Neural cell (in vitro differentiated cells): Measurements from ENCODE around the gene PTPN7. TPM values are rescaled to one million over a fixed set of nuclear protein-coding genes. Genes with fewer than 3 reads are reported as not detected.

Source experiments
- H2AFZ ChIP-seq: fragments of 200-600, 300-800 bp; sonication (generic), shearing (Covaris generic); 2 replicates; pipeline ENCODE4 v1.6.0; 2014; ENCODE audit warnings: low read depth, mild to moderate bottlenecking, antibody characterized with exemption, low read length, moderate library complexity
- H3F3A ChIP-seq: fragments of 200-600 bp; shearing (Covaris generic); 2 replicates; pipeline ENCODE4 v1.6.1; 2016; ENCODE audit warnings: mild to moderate bottlenecking, moderate library complexity, mixed read lengths, antibody characterized with exemption, low read length; ENCODE audit not compliant: insufficient read depth, poor library complexity, severe bottlenecking
- H3K27ac ChIP-seq: fragments of 200-600, 300-800 bp; sonication (generic), shearing (Covaris generic); 2 replicates; pipeline ENCODE4 v1.5.1; 2014; ENCODE audit warnings: mild to moderate bottlenecking, low read length, moderate library complexity
- H3K27me3 ChIP-seq: fragments of 300-800, 200-600 bp; sonication (generic), shearing (Covaris generic); 2 replicates; pipeline ENCODE4 v1.6.0; 2014; ENCODE audit warnings: mild to moderate bottlenecking, low read depth, low read length, moderate library complexity; ENCODE audit not compliant: insufficient read depth
- H3K36me3 ChIP-seq: fragments of 300-800, 200-600 bp; sonication (generic), shearing (Covaris generic); 2 replicates; pipeline ENCODE4 v1.5.1; 2014; ENCODE audit warnings: mild to moderate bottlenecking, antibody characterized with exemption, low read length, moderate library complexity; ENCODE audit not compliant: insufficient read depth
- H3K4me2 ChIP-seq: fragments of 300-800, 200-600 bp; sonication (generic), shearing (Covaris generic); 2 replicates; pipeline ENCODE4 v1.6.0; 2014; ENCODE audit warnings: mild to moderate bottlenecking, low read length
- H3K4me3 ChIP-seq: fragments of 300-800, 200-600 bp; sonication (generic), shearing (Covaris generic); 2 replicates; pipeline ENCODE4 v1.5.1; 2014; ENCODE audit warnings: mild to moderate bottlenecking, low read length, moderate library complexity
- H3K79me2 ChIP-seq: fragments of 200-600 bp; shearing (Covaris generic); replicated peaks from 2 replicates; pipeline ENCODE4 v1.6.0; 2014; ENCODE audit warnings: mild to moderate bottlenecking, low read length, moderate library complexity; ENCODE audit not compliant: insufficient read depth
- H3K9ac ChIP-seq: fragments of 300-800, 200-600 bp; sonication (generic), shearing (Covaris generic); 2 replicates; pipeline ENCODE4 v1.6.1; 2016; ENCODE audit warnings: mild to moderate bottlenecking, low read length, mixed read lengths
- H3K9me2 ChIP-seq: fragments of 200-600 bp; shearing (Covaris generic); 2 replicates; pipeline ENCODE4 v1.6.1; 2016; ENCODE audit warnings: mild to moderate bottlenecking, low read length, mixed read lengths; ENCODE audit not compliant: insufficient read depth
- H3K9me3 ChIP-seq: fragments of 200-600, 300-800 bp; sonication (generic), shearing (Covaris generic); 2 replicates; pipeline ENCODE4 v1.6.1; 2016; ENCODE audit warnings: mild to moderate bottlenecking, mixed run types, low read length, moderate library complexity, mixed read lengths
- H4K20me1 ChIP-seq: fragments of 200-600 bp; shearing (Covaris generic); 2 replicates; pipeline ENCODE4 v1.6.1; 2016; ENCODE audit warnings: mild to moderate bottlenecking, mixed run types; ENCODE audit not compliant: insufficient read depth
- CTCF ChIP-seq: fragments of 450-650 bp; IDR thresholded peaks from 2 replicates; pipeline ENCODE4 v1.5.1; 2014; ENCODE audit warnings: antibody characterized with exemption, mild to moderate bottlenecking, moderate library complexity; ENCODE audit not compliant: poor library complexity, severe bottlenecking
- EP300 ChIP-seq: fragments of 450-650 bp; conservative IDR thresholded peaks from 2 replicates; pipeline ENCODE4 v1.6.1; 2014; ENCODE audit warnings: antibody characterized with exemption, mild to moderate bottlenecking, moderate library complexity; ENCODE audit not compliant: poor library complexity, severe bottlenecking
- EZH2 ChIP-seq: fragments of 200-600, 300-800 bp; shearing (Covaris generic), sonication (generic); IDR thresholded peaks from 2 replicates; pipeline ENCODE4 v1.6.1; 2014; ENCODE audit warnings: antibody characterized with exemption, low read length, borderline replicate concordance, mild to moderate bottlenecking; ENCODE audit not compliant: insufficient read depth, poor library complexity, severe bottlenecking
- MXI1 ChIP-seq: fragments of 450-650 bp; conservative IDR thresholded peaks from 2 replicates; pipeline ENCODE4 v1.6.1; 2014; ENCODE audit warnings: antibody characterized with exemption, mild to moderate bottlenecking; ENCODE audit not compliant: poor library complexity, severe bottlenecking
- POLR2AphosphoS5 ChIP-seq: IDR thresholded peaks from 2 replicates; pipeline ENCODE4 v1.6.1; 2012
- RAD21 ChIP-seq: fragments of 450-650 bp; conservative IDR thresholded peaks from 2 replicates; pipeline ENCODE4 v1.6.1; 2014; ENCODE audit warnings: antibody characterized with exemption, mild to moderate bottlenecking, moderate library complexity
- REST ChIP-seq: IDR thresholded peaks from 2 replicates; pipeline ENCODE4 v1.6.1; 2012; ENCODE audit warnings: borderline replicate concordance
- SMC3 ChIP-seq: fragments of 450-650 bp; conservative IDR thresholded peaks from 2 replicates; pipeline ENCODE4 v1.6.1; 2014; ENCODE audit warnings: antibody characterized with exemption, mild to moderate bottlenecking, moderate library complexity; ENCODE audit not compliant: poor library complexity
- TAF1 ChIP-seq: IDR thresholded peaks from 2 replicates; pipeline ENCODE4 v1.6.1; 2012; ENCODE audit warnings: low read depth
- polyA plus RNA-seq: library from polyadenylated mRNA; depleted of rRNA; stranded (reverse); fragments of >200 nt; gene quantifications from 2 replicates; pipeline ENCODE4 v1.2.3, GENCODE V29; 2014

PTPN7 gene
- polyA plus RNA-seq, 1 donor from 2014 or later, result 2.1 TPM

DNA sequence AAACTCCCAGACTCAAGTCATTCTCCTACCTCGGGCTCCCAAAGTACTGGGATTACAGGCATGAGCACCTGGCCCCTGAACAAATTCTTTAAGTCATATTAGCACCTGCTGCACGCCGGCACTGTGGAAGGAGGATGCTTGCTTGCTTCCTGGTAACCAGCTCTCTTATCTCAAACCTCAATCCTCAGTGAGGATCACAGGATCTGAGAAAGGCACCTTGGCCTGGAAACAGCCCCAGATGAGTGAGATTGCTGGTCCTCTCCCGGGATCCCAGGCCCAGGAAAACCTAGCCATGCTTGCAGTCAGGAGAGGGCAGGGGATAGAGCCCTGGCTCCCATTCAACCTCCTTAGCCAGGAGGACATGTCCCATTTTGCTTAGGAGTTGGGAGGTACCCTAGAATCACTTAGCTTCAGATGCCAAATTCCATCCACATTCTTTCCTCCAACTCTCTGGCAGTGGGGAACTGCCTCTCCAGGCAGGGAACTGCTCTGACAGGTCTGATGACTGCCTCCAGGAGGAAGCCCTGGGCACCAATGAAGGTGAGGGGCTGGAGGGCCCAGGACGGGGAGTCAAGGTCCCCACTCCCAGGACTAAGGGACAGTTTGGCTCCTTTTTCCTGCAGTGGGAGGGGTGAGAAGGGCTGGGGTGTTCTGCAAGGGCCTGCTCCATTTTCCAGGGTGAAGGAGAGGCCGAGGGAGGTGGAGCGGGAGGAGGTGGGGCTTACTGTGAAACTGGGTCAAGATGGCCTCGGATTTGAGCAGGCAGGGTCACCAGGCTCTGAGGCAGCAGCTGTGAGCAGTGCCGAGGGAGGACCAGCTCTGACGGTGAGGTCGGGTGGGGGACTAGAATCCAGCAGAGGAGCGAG is 28.2 kb downstream of the PTPN7 start:
- H3K9ac ChIP-seq, result no peak overlapping the region
- H2AFZ ChIP-seq, result no peak overlapping the region
- H3K27ac ChIP-seq, result no peak overlapping the region
- no peak overlapping the region for H3K4me3 ChIP-seq
- H3K79me2 ChIP-seq, result no peaks in the 10 kb centered on the region
- no peaks in the 10 kb centered on the region for H3K27me3 ChIP-seq
- H3K36me3 ChIP-seq, result no peaks in the 10 kb centered on the region
- H3K9me2 ChIP-seq, result no peaks in the 10 kb centered on the region
- no peak overlapping the region for H3K4me2 ChIP-seq
- no peaks in the 10 kb centered on the region for H3F3A ChIP-seq
- H4K20me1 ChIP-seq, result no peaks in the 10 kb centered on the region
- no peak for TF ChIP-seq REST
- no peak for TF ChIP-seq EP300
- TF ChIP-seq RAD21, result no peak
- TF ChIP-seq MXI1, result no peak
- no peaks in the 10 kb centered on the region for H3K9me3 ChIP-seq

DNA sequence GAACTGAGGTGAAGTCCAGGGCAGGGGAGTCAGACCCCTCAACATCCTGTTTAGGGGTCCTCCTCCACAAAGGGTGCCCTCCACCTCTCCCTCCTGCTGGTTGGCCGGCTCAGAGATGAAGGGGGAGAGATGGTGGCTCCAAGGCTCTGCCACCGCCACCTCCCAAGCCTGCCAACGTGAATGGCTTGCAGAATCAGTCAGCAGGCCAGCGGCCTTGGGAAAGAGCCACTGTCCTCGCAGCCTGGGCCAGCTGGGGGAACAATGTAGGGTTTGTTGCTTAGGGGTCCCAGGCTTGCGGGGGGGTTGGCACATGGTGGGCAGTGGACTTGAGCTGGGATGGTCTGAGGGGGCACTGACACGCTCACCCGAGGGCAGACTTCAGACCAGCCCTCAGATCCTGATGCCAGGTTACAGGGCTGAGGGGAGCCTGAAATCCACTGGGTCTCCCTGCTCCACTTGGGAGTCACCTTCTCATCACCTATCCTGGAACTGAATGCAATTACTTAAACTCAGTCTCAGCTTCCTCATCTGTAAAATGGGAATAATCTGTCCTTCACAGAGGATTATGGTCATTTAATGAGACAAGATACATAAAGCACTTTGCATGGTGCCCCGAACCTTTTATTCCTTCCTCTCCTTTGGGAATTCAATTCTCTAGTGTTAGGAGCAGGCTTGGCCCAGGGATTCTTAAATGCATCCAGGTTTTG is 29.4 kb downstream of the PTPN7 start:
- no peaks in the 10 kb centered on the region for H3K36me3 ChIP-seq
- no peak overlapping the region for H3K4me2 ChIP-seq
- H4K20me1 ChIP-seq, result no peaks in the 10 kb centered on the region
- no peak overlapping the region for H3K27ac ChIP-seq
- H3K79me2 ChIP-seq, result no peaks in the 10 kb centered on the region
- H3K9ac ChIP-seq, result no peak overlapping the region
- H3F3A ChIP-seq, result no peaks in the 10 kb centered on the region
- H3K9me2 ChIP-seq, result no peaks in the 10 kb centered on the region
- no peak for TF ChIP-seq EZH2
- no peak for TF ChIP-seq EP300
- no peak for TF ChIP-seq MXI1
- TF ChIP-seq CTCF, result no peak
- TF ChIP-seq REST, result no peak
- no peak for TF ChIP-seq SMC3
- TF ChIP-seq RAD21, result no peak
- no peak for TF ChIP-seq TAF1
- TF ChIP-seq POLR2AphosphoS5, result no peak
- H2AFZ ChIP-seq, result no peak overlapping the region
- H3K4me3 ChIP-seq, result no peak overlapping the region
- H3K9me3 ChIP-seq, result no peaks in the 10 kb centered on the region
- H3K27me3 ChIP-seq, result no peaks in the 10 kb centered on the region
